ENCODE measurements around the gene TNNI3K. TPM values are rescaled to one million over a fixed set of nuclear protein-coding genes. Genes with fewer than 3 reads are reported as not detected.

TNNI3K gene
- total RNA-seq, 1 experiment from 2014 or later, result 0.49 TPM

DNA sequence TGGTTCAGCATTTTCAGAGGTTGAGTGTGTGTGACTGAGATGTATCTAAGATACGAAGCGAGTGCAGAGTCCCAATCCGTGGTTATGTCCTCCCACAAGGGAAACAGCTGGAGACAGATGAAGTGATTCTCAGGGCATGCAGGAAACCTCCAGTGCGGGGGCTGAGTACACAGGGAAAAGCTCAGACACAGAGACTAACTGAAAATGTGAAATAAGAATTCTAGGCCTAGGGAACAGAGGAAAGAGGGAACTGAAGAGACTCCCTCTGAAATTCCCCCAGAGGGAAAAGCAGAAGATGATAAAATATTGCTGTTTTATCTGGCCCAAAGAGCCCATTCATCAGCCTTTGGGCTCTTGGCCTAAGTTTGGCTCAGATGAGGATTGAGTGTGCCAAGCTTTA, 160.4 kb downstream of the TNNI3K start:
- intact Hi-C loops (cut with micrococcal nuclease), result no loop called here
- H4K20me1 ChIP-seq (ENCODE audit: insufficient read depth), result no peaks in the 10 kb centered on the region
- H3K4me3 ChIP-seq (replicated peaks in 1 of 2; ENCODE audit: low read depth in 1 of 2, low read length in 2 of 2), result no peak overlapping the region
- peaks cover 4% of the 10 kb centered on the region; the same call in 1 of the 2 replicates for H3K27me3 ChIP-seq (ENCODE audit: insufficient read depth, low read length)
- ChIA-PET CTCF (no interaction called here), POLR2A (no interaction called here), RAD21 (ENCODE audit: low non-redundant PET in 1 of 2, low total read pairs in 2 of 2, uncharacterized antibody in 2 of 2, unreplicated experiment in 2 of 2) (no interaction called here)
- no peaks in the 10 kb centered on the region for H3K9me3 ChIP-seq (ENCODE audit: control insufficient read depth in 1 of 2, insufficient read depth in 1 of 2, low read depth in 1 of 2, low read length in 2 of 2)
- no peaks in the 10 kb centered on the region for H3K36me3 ChIP-seq (ENCODE audit: control insufficient read depth in 1 of 2, insufficient read depth in 2 of 2, low read length in 2 of 2)
- H3K4me1 ChIP-seq (ENCODE audit: control insufficient read depth in 1 of 2, insufficient read depth in 2 of 2, low read length in 2 of 2), result no peaks in the 10 kb centered on the region
- no peak overlapping the region for H3K4me2 ChIP-seq (ENCODE audit: low read length)
- no peak for DNase-seq (ENCODE audit: low read depth, low spot score)
- H3K9ac ChIP-seq (ENCODE audit: low read length), result no peak overlapping the region
- TF ChIP-seq CEBPB (IDR thresholded peaks at IDR 0.05; ENCODE audit: low read depth), result no peak
- no peak for TF ChIP-seq POLR2AphosphoS5 (IDR thresholded peaks at IDR 0.05; ENCODE audit: low read depth, low read length)
- no peak for TF ChIP-seq YY1 (IDR thresholded peaks at IDR 0.05; ENCODE audit: extremely low read depth, insufficient replicate concordance, low read depth, low read length)
- TF ChIP-seq EZH2phosphoT487 (IDR thresholded peaks at IDR 0.05; ENCODE audit: borderline replicate concordance), result no peak
- TF ChIP-seq SP1 (IDR thresholded peaks at IDR 0.05; ENCODE audit: low read depth), result no peak
- no peak for TF ChIP-seq ZBTB33 (IDR thresholded peaks at IDR 0.05; ENCODE audit: extremely low read depth, insufficient replicate concordance, low read length)
- no peak for TF ChIP-seq ELF1 (IDR thresholded peaks at IDR 0.05; ENCODE audit: borderline replicate concordance, low read depth)
- TF ChIP-seq RAD21 (IDR thresholded peaks at IDR 0.05; ENCODE audit: low read depth), result no peak
- no peak for TF ChIP-seq POLR2A (IDR thresholded peaks at IDR 0.05; ENCODE audit: borderline replicate concordance, extremely low read depth, insufficient read depth, insufficient read length)
- no peaks in the 10 kb centered on the region for H3K9me2 ChIP-seq (ENCODE audit: insufficient read depth)
- BruUV-seq (replicated peaks), result no TSS peak
- no peak for ATAC-seq
- H3K27ac ChIP-seq (ENCODE audit: low read depth, low read length), result no peak overlapping the region
- H3K79me2 ChIP-seq (ENCODE audit: insufficient read depth, low read length), result no peaks in the 10 kb centered on the region
- no peak overlapping the region for H2AFZ ChIP-seq (ENCODE audit: low read depth, low read length, poor library complexity, severe bottlenecking)

GRCh38 chr1:74396462-74396861, 161.3 kb downstream of the TNNI3K start:
- no peak overlapping the region for H3K4me3 ChIP-seq (replicated peaks in 1 of 2; ENCODE audit: low read depth in 1 of 2, low read length in 2 of 2)
- H3K79me2 ChIP-seq (ENCODE audit: insufficient read depth, low read length), result no peaks in the 10 kb centered on the region
- H3K9me3 ChIP-seq (ENCODE audit: control insufficient read depth in 1 of 2, insufficient read depth in 1 of 2, low read depth in 1 of 2, low read length in 2 of 2), result no peaks in the 10 kb centered on the region
- H3K27ac ChIP-seq (ENCODE audit: low read depth, low read length), result no peak overlapping the region
- TF ChIP-seq POLR2A (IDR thresholded peaks at IDR 0.05; ENCODE audit: borderline replicate concordance, extremely low read depth, insufficient read depth, insufficient read length) (no peak), ZNF274 (IDR thresholded peaks at IDR 0.05; ENCODE audit: low read depth, low read length) (no peak), ZBTB33 (IDR thresholded peaks at IDR 0.05; ENCODE audit: extremely low read depth, insufficient replicate concordance, low read length) (no peak), YY1 (IDR thresholded peaks at IDR 0.05; ENCODE audit: extremely low read depth, insufficient replicate concordance, low read depth, low read length) (no peak), FOSL1 (IDR thresholded peaks at IDR 0.05; ENCODE audit: low read depth) (no peak), JUND (IDR thresholded peaks at IDR 0.05) (no peak), ZFX (IDR thresholded peaks at IDR 0.05) (no peak), CEBPB (IDR thresholded peaks at IDR 0.05; ENCODE audit: low read depth) (no peak), ELF1 (IDR thresholded peaks at IDR 0.05; ENCODE audit: borderline replicate concordance, low read depth) (no peak), TCF7L2 (IDR thresholded peaks at IDR 0.05; ENCODE audit: borderline replicate concordance, extremely low read depth, insufficient read depth, insufficient read length) (no peak)
- TF ChIP-seq, protein P1, sequence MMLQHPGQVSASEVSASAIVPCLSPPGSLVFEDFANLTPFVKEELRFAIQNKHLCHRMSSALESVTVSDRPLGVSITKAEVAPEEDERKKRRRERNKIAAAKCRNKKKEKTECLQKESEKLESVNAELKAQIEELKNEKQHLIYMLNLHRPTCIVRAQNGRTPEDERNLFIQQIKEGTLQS (IDR thresholded peaks at IDR 0.05), result no peak
- H4K20me1 ChIP-seq (ENCODE audit: insufficient read depth), result no peaks in the 10 kb centered on the region
- peaks cover 4% of the 10 kb centered on the region; the same call in 1 of the 2 replicates for H3K27me3 ChIP-seq (ENCODE audit: insufficient read depth, low read length)
- H3K4me2 ChIP-seq (ENCODE audit: low read length), result no peak overlapping the region
- ChIA-PET POLR2A (no interaction called here), CTCF (no interaction called here), RAD21 (ENCODE audit: low non-redundant PET in 1 of 2, low total read pairs in 2 of 2, uncharacterized antibody in 2 of 2, unreplicated experiment in 2 of 2) (no interaction called here)
- DNase-seq (ENCODE audit: low read depth, low spot score) (no peak), ATAC-seq (no peak)
- H2AFZ ChIP-seq (ENCODE audit: low read depth, low read length, poor library complexity, severe bottlenecking), result no peak overlapping the region
- no peaks in the 10 kb centered on the region for H3K4me1 ChIP-seq (ENCODE audit: control insufficient read depth in 1 of 2, insufficient read depth in 2 of 2, low read length in 2 of 2)
- H3K9me2 ChIP-seq (ENCODE audit: insufficient read depth), result no peaks in the 10 kb centered on the region
- no peaks in the 10 kb centered on the region for H3K36me3 ChIP-seq (ENCODE audit: control insufficient read depth in 1 of 2, insufficient read depth in 2 of 2, low read length in 2 of 2)
- no TSS peak for BruUV-seq (replicated peaks)
- intact Hi-C loops (cut with micrococcal nuclease), result no loop called here
- H3K9ac ChIP-seq (ENCODE audit: low read length), result no peak overlapping the region
